Stimulated activated naive CD4-positive, alpha-beta T cell treated with Interleukin-2 at 50 U/mL for 16 hours (primary cell): ENCODE data around the gene CDKN2B-AS1.

ENCODE experiments used
- DNase-seq: peaks from one replicate; lab custom pipeline; 2025; lab: John Stamatoyannopoulos, UW

The CDKN2B-AS1 gene

GRCh38 chr9:22157276-22157675 is 162.7 kb downstream of the CDKN2B-AS1 start:
- DNase-seq: no peak

- no peak for DNase-seq
These were observed 163.2 kb downstream of the CDKN2B-AS1 start for GRCh38 chr9:22157828-22158227.

- no peak for DNase-seq
These were observed 163.7 kb downstream of the CDKN2B-AS1 start for GRCh38 chr9:22158271-22158670.

GRCh38 chr9:22158927-22159346 is 164.3 kb downstream of the CDKN2B-AS1 start:
- no peak for DNase-seq

- no peak for DNase-seq
These were observed 165.0 kb downstream of the CDKN2B-AS1 start for GRCh38 chr9:22159586-22159985.

GRCh38 chr9:22160221-22160620 is 165.6 kb downstream of the CDKN2B-AS1 start:
- no peak for DNase-seq

- no peak for DNase-seq
These were observed 170.6 kb downstream of the CDKN2B-AS1 start for GRCh38 chr9:22165144-22165543.

GRCh38 chr9:22169243-22169642 is 174.7 kb downstream of the CDKN2B-AS1 start:
- no peak for DNase-seq

- no peak for DNase-seq
These were observed 175.3 kb downstream of the CDKN2B-AS1 start for GRCh38 chr9:22169727-22170503.
